GM19193 (cell line): Measurements from ENCODE around the gene MITF.

ENCODE experiments used
- POLR2A ChIP-seq: IDR thresholded peaks from 4 replicates; pipeline ENCODE4 v1.6.1; 2011; ENCODE audit not compliant: insufficient read depth, insufficient read length; ENCODE audit errors: extremely low read depth

MITF gene

GRCh38 chr3:69764121-69764741 is 25.0 kb downstream of the MITF start:
- no peak for TF ChIP-seq POLR2A

- TF ChIP-seq POLR2A: no peak
Observed at GRCh38 chr3:69764861-69765260, 25.6 kb downstream of the MITF start.

GRCh38 chr3:69766638-69767037 is 27.4 kb downstream of the MITF start:
- no peak for TF ChIP-seq POLR2A

- TF ChIP-seq POLR2A: no peak
Observed at GRCh38 chr3:69767571-69767970, 28.3 kb downstream of the MITF start.

- TF ChIP-seq POLR2A: no peak
Observed at GRCh38 chr3:69768438-69768837, 29.2 kb downstream of the MITF start.

GRCh38 chr3:69770219-69770618 is 31.0 kb downstream of the MITF start:
- TF ChIP-seq POLR2A: no peak

- TF ChIP-seq POLR2A: no peak
Observed at GRCh38 chr3:69770976-69771634, 31.8 kb downstream of the MITF start.

GRCh38 chr3:69772152-69772867 is 33.0 kb downstream of the MITF start:
- TF ChIP-seq POLR2A: no peak

- TF ChIP-seq POLR2A: no peak
Observed at GRCh38 chr3:69774029-69774428, 34.8 kb downstream of the MITF start.

- TF ChIP-seq POLR2A: no peak
Observed at GRCh38 chr3:69775751-69776150, 36.5 kb downstream of the MITF start.

- TF ChIP-seq POLR2A: no peak
Observed at GRCh38 chr3:69776289-69776688, 37.0 kb downstream of the MITF start.

- TF ChIP-seq POLR2A: no peak
Observed at GRCh38 chr3:69776920-69777581, 37.8 kb downstream of the MITF start.

GRCh38 chr3:69777582-69777967 is 38.3 kb downstream of the MITF start:
- no peak for TF ChIP-seq POLR2A

GRCh38 chr3:69781593-69781992 is 42.3 kb downstream of the MITF start:
- TF ChIP-seq POLR2A: no peak

GRCh38 chr3:69784954-69785514 is 45.8 kb downstream of the MITF start:
- no peak for TF ChIP-seq POLR2A

GRCh38 chr3:69785769-69786320 is 46.6 kb downstream of the MITF start:
- no peak for TF ChIP-seq POLR2A

GRCh38 chr3:69786854-69787253 is 47.6 kb downstream of the MITF start:
- TF ChIP-seq POLR2A: no peak
